ENCODE measurements around the gene EPHA7.

The EPHA7 gene

GRCh38 chr6:93242049-93242448 lies 177.3 kb downstream of the EPHA7 start:
- Histone ChIP-seq H3K36me3 (ENCODE audit: control insufficient read depth, insufficient read depth, low read length) (no peaks in the 10 kb centered on the region), H3K79me2 (no peaks in the 10 kb centered on the region), H3K4me2 (ENCODE audit: low read length) (no peak overlapping the region), H3K9me3 (ENCODE audit: control insufficient read depth, low read length) (no peaks in the 10 kb centered on the region), H3K4me3 (ENCODE audit: low read depth, low read length) (no peak overlapping the region), H3K4me1 (peaks cover 32% of the 10 kb centered on the region), H3K27ac (no peak overlapping the region), H3K27me3 (ENCODE audit: control insufficient read depth, insufficient read depth, low read length) (no peaks in the 10 kb centered on the region), H3K9ac (no peak overlapping the region), H2AFZ (no peak overlapping the region)
- TF ChIP-seq, protein P1, sequence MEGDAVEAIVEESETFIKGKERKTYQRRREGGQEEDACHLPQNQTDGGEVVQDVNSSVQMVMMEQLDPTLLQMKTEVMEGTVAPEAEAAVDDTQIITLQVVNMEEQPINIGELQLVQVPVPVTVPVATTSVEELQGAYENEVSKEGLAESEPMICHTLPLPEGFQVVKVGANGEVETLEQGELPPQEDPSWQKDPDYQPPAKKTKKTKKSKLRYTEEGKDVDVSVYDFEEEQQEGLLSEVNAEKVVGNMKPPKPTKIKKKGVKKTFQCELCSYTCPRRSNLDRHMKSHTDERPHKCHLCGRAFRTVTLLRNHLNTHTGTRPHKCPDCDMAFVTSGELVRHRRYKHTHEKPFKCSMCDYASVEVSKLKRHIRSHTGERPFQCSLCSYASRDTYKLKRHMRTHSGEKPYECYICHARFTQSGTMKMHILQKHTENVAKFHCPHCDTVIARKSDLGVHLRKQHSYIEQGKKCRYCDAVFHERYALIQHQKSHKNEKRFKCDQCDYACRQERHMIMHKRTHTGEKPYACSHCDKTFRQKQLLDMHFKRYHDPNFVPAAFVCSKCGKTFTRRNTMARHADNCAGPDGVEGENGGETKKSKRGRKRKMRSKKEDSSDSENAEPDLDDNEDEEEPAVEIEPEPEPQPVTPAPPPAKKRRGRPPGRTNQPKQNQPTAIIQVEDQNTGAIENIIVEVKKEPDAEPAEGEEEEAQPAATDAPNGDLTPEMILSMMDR (IDR thresholded peaks at IDR 0.05): no peak

DNA sequence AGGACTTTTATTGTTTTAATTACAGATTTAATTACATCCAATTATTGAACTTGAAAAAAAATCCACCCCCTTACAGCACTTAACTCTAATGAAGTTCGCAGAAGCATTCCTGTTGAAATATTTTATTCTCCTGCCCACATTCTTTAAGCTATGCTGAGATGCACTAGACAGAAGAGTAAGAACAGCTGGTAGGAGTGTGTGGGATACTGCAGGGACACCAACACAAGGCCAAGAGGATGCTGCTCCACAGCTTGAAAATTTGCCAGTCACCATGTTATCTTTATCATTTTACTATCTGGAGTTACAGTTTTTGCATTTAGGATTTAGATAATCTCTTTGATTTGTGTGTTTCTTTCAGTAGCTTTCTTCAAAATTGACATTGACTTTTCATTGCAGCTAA lies 180.7 kb downstream of the EPHA7 start:
- Histone ChIP-seq H3K9ac (no peak overlapping the region), H3K4me2 (ENCODE audit: low read length) (no peak overlapping the region), H3K27me3 (ENCODE audit: control insufficient read depth, insufficient read depth, low read length) (no peaks in the 10 kb centered on the region), H3K9me3 (ENCODE audit: control insufficient read depth, low read length) (no peaks in the 10 kb centered on the region), H3K79me2 (peaks cover 10% of the 10 kb centered on the region), H3K4me3 (ENCODE audit: low read depth, low read length) (no peak overlapping the region), H3K27ac (peak overlapping the region; percentile 88), H3K36me3 (ENCODE audit: control insufficient read depth, insufficient read depth, low read length) (no peaks in the 10 kb centered on the region), H3K4me1 (peaks cover 26% of the 10 kb centered on the region), H2AFZ (no peak overlapping the region)
- TF ChIP-seq, protein P1 (IDR thresholded peaks at IDR 0.05): no peak

DNA sequence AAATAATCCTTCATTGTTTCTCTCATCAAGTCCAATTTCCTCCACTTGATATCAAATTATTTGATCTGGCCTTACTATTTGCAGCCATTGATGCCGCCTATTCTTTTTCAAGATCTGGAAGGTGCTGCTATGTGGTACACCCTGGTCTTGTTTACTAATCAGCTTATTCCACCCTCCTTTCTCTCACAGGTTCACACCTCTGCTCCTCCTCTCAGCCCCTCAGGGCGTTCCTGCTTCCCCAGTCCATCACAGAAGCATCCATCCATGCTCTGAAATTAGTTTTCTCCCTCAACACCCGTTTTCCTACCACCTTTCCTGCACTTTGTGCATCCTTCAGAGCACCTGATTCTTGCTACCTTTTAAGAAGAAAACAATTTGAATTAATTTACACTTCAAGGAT lies 183.6 kb downstream of the EPHA7 start:
- H3K36me3 ChIP-seq (ENCODE audit: control insufficient read depth, insufficient read depth, low read length): no peaks in the 10 kb centered on the region
- TF ChIP-seq, protein P1 (IDR thresholded peaks at IDR 0.05): no peak
- no peak overlapping the region for H3K9ac ChIP-seq
- no peak overlapping the region for H3K4me2 ChIP-seq (ENCODE audit: low read length)
- no peaks in the 10 kb centered on the region for H3K27me3 ChIP-seq (ENCODE audit: control insufficient read depth, insufficient read depth, low read length)
- peaks cover 17% of the 10 kb centered on the region for H3K4me1 ChIP-seq
- H3K79me2 ChIP-seq: peaks cover 33% of the 10 kb centered on the region
- no peak overlapping the region for H2AFZ ChIP-seq
- peak overlapping the region; percentile 88 for H3K27ac ChIP-seq
- H3K9me3 ChIP-seq (ENCODE audit: control insufficient read depth, low read length): no peaks in the 10 kb centered on the region
- no peak overlapping the region for H3K4me3 ChIP-seq (ENCODE audit: low read depth, low read length)

GRCh38 chr6:93226822-93227221 lies 192.5 kb downstream of the EPHA7 start:
- no peak overlapping the region for H3K4me3 ChIP-seq (ENCODE audit: low read depth, low read length)
- TF ChIP-seq, protein P1 (IDR thresholded peaks at IDR 0.05): no peak
- H3K27me3 ChIP-seq (ENCODE audit: control insufficient read depth, insufficient read depth, low read length): no peaks in the 10 kb centered on the region
- no peaks in the 10 kb centered on the region for H3K36me3 ChIP-seq (ENCODE audit: control insufficient read depth, insufficient read depth, low read length)
- H3K9ac ChIP-seq: no peak overlapping the region
- peaks cover 22% of the 10 kb centered on the region for H3K4me1 ChIP-seq
- no peak overlapping the region for H3K27ac ChIP-seq
- no peak overlapping the region for H2AFZ ChIP-seq
- H3K79me2 ChIP-seq: peaks cover 37% of the 10 kb centered on the region
- H3K4me2 ChIP-seq (ENCODE audit: low read length): no peak overlapping the region
- H3K9me3 ChIP-seq (ENCODE audit: control insufficient read depth, low read length): peaks cover 2% of the 10 kb centered on the region

DNA sequence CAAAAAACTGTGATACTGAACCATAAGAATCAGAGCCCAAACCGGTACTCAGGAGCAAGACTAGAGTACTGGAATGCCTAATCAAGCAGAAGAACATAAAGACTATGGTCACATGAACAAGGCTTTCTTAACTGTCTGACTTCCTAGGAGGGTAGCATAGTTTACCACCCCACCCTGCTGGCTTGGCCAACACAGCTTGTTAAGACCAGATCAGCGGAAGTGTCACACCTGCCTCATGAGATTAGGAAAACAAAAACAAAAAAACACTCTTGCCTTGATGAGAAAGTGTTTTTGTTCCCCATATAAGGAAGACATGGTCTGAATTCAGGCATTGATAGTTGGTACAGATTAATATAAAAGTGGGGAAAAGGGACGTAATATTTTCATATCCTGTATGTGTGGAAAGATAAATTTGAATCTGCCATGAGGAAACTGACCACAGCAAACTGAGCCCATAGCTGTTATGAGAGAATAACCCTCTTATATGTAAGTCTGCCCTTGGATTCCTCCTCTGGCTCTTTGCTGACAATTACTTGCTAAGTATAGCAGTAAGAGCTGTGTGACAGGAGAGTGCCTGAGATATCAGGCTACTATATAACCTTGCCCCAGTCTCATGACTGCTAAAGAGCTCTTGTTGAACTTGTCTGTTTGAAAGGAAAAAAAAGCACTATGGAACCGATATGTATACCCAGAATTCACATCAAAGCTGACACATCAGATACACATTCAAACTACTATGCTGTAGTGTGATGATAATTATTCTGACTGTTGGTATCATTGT lies 197.1 kb downstream of the EPHA7 start:
- Histone ChIP-seq H2AFZ (no peak overlapping the region), H3K79me2 (peaks cover 38% of the 10 kb centered on the region), H3K27me3 (ENCODE audit: control insufficient read depth, insufficient read depth, low read length) (no peaks in the 10 kb centered on the region), H3K4me2 (ENCODE audit: low read length) (no peak overlapping the region), H3K4me3 (ENCODE audit: low read depth, low read length) (no peak overlapping the region), H3K36me3 (ENCODE audit: control insufficient read depth, insufficient read depth, low read length) (no peaks in the 10 kb centered on the region), H3K27ac (peak overlapping the region; percentile 13), H3K9me3 (ENCODE audit: control insufficient read depth, low read length) (peaks cover 2% of the 10 kb centered on the region), H3K9ac (no peak overlapping the region), H3K4me1 (peaks cover 26% of the 10 kb centered on the region)
- TF ChIP-seq, protein P1 (IDR thresholded peaks at IDR 0.05): no peak

Measured in parathyroid adenoma (tissue), 2 donors.